GM12878 (cell line): ENCODE measurements around the gene COL11A2. TPM values are rescaled to one million over a fixed set of nuclear protein-coding genes. Genes with fewer than 3 reads are reported as not detected.

Experiments used
- ASH2L ChIP-seq: fragments of 300-600, 200-600 bp; sonication (generic); IDR thresholded peaks from 2 replicates; pipeline ENCODE4 v1.6.1; 2017; ENCODE audit warnings: low read depth, mild to moderate bottlenecking, borderline replicate concordance
- CBX5 ChIP-seq: sonication (generic); IDR thresholded peaks from 2 replicates; pipeline ENCODE4 v1.6.1; 2016; ENCODE audit warnings: low read depth, moderate library complexity, mild to moderate bottlenecking, inconsistent platforms
- DPF2 ChIP-seq: fragments of 450-650 bp; IDR thresholded peaks from 2 replicates; pipeline ENCODE4 v1.6.1; 2017; ENCODE audit warnings: mild to moderate bottlenecking
- EP300 ChIP-seq, 2 experiments: fragments of 150-350 bp in 1 of 2; IDR thresholded peaks; 2 replicates each; pipeline ENCODE4 v1.6.1; 2011 to 2012; ENCODE audit warnings: low read depth in 2 of 2, low read length in 2 of 2, borderline replicate concordance in 1 of 2, improper control_type of control experiment in 1 of 2, inconsistent platforms in 1 of 2; ENCODE audit not compliant: control insufficient read depth in 1 of 2
- FOS ChIP-seq: IDR thresholded peaks from 3 replicates; pipeline ENCODE4 v1.6.1; 2011; ENCODE audit warnings: borderline replicate concordance; ENCODE audit not compliant: insufficient read length; ENCODE audit errors: extremely low read depth
- FOXK2 ChIP-seq: fragments of 450-650 bp; IDR thresholded peaks from 2 replicates; pipeline ENCODE4 v1.6.1; 2017; ENCODE audit warnings: mild to moderate bottlenecking, moderate library complexity
- HDAC6 ChIP-seq: fragments of 200-600 bp; sonication (generic); IDR thresholded peaks from one replicate; pipeline ENCODE4 v1.8.0; 2017; ENCODE audit warnings: antibody characterized with exemption; ENCODE audit not compliant: unreplicated experiment
- HDGF ChIP-seq: fragments of 450-650 bp; IDR thresholded peaks from 2 replicates; pipeline ENCODE4 v1.6.1; 2016; ENCODE audit warnings: antibody characterized with exemption
- IKZF2 ChIP-seq, 2 experiments: fragments of 450-650 bp; IDR thresholded peaks; 2 replicates each; pipeline ENCODE4 v1.6.1; 2017; ENCODE audit warnings: mild to moderate bottlenecking in 2 of 2, moderate library complexity in 2 of 2
- MXI1 ChIP-seq: fragments of 150-350 bp; IDR thresholded peaks from 2 replicates; pipeline ENCODE4 v1.6.1; 2011; ENCODE audit warnings: low read depth, mild to moderate bottlenecking, inconsistent platforms, low read length, improper control_type of control experiment
- NFYB ChIP-seq: IDR thresholded peaks from 2 replicates; pipeline ENCODE4 v1.6.1; 2011; ENCODE audit warnings: low read depth, mild to moderate bottlenecking, low read length, improper control_type of control experiment, moderate library complexity; ENCODE audit not compliant: insufficient read depth
- RB1 ChIP-seq: fragments of 450-650 bp; formaldehyde crosslinking; IDR thresholded peaks from 2 replicates; pipeline ENCODE4 v1.6.1; 2017; ENCODE audit warnings: mild to moderate bottlenecking, borderline replicate concordance
- REST ChIP-seq: IDR thresholded peaks from 2 replicates; pipeline ENCODE4 v1.6.1; 2012; ENCODE audit warnings: mild to moderate bottlenecking, low read depth, low read length
- SMAD1 ChIP-seq: fragments of 450-650 bp; IDR thresholded peaks from 2 replicates; pipeline ENCODE4 v1.6.1; 2018; ENCODE audit warnings: mild to moderate bottlenecking, low read depth; ENCODE audit not compliant: partially characterized antibody
- TAF1 ChIP-seq: IDR thresholded peaks from 2 replicates; pipeline ENCODE4 v1.6.1; 2011; ENCODE audit warnings: mild to moderate bottlenecking, low read depth, low read length, borderline replicate concordance
- ZNF24 ChIP-seq: fragments of 450-650 bp; IDR thresholded peaks from 2 replicates; pipeline ENCODE4 v1.6.1; 2017; ENCODE audit warnings: antibody characterized with exemption, mild to moderate bottlenecking
- ZNF687 ChIP-seq: fragments of 450-650 bp; IDR thresholded peaks from 2 replicates; pipeline ENCODE4 v1.6.1; 2017; ENCODE audit warnings: mild to moderate bottlenecking, moderate library complexity
- polyA plus RNA-seq, 11 experiments: library from polyadenylated mRNA; depleted of rRNA in 4 of 11; unstranded in 6 of 11; stranded (reverse) in 5 of 11; fragments of >200 nt; fragmentation: Nextera tagmentation in 4 of 11; fragmentation: Illumina TruSeq in 1 of 11; extraction: Ambion mirVana in 4 of 11; extraction: Trizol in 1 of 11; gene quantifications; 1 replicate in 1 of 11; 2 replicates in 10 of 11; pipeline versions ENCODE4 v1.2.1 to v1.2.3, GENCODE V29; 2011 to 2016; ENCODE audit warnings: inconsistent platforms in 2 of 11, missing spikeins in 2 of 11, low read depth in 1 of 11
- total RNA-seq, 4 experiments: library from RNA; depleted of rRNA in 3 of 4; stranded (reverse); fragments of >200 nt in 3 of 4; fragmentation: Illumina TruSeq in 1 of 4; extraction: Trizol in 1 of 4; gene quantifications; 2 replicates each; pipeline versions ENCODE4 v1.2.1 to v1.2.3, GENCODE V29; 2013 to 2021

COL11A2 gene
- total and polyA plus RNA-seq, 10 of the 15 experiments (the other 5 are each of a cell fraction or from before 2014, with no cell fraction given) = 0.03 to 0.83 (median 0.22) TPM; not detected in 1

GRCh38 chr6:33204415-33205190, 12.3 kb upstream of the COL11A2 start, which contains the start of gene HSD17B8 (continued):
- peak; percentile 69; the same call in 1 of the 2 replicates for TF ChIP-seq ZNF687
- TF ChIP-seq REST = no peak
- TF ChIP-seq ZNF24 = no peak
- TF ChIP-seq HDGF = peak; percentile 59; the same call in 1 of the 2 replicates
- TF ChIP-seq ASH2L = no peak
- 0 out of 2 replicates have a peak, but pooled peaks have one; percentile 27 for TF ChIP-seq TAF1
- peak; percentile 21 for TF ChIP-seq FOS
- TF ChIP-seq DPF2 = 0 out of 2 replicates have a peak, but pooled peaks have one; percentile 30
- no peak for TF ChIP-seq HDAC6
- no peak; the same call in 1 of the 2 replicates for TF ChIP-seq MXI1
- TF ChIP-seq CBX5 = no peak
- no peak for TF ChIP-seq EP300 (IDR thresholded peaks at IDR 0.05; ENCODE audit: borderline replicate concordance in 1 of 2, control insufficient read depth in 1 of 2, low read depth in 2 of 2, low read length in 2 of 2)
- TF ChIP-seq NFYB = peak; percentile 94
- no peak for TF ChIP-seq SMAD1
- TF ChIP-seq RB1 = 0 out of 2 replicates have a peak, but pooled peaks have one; percentile 11
- no peak for TF ChIP-seq IKZF2 (IDR thresholded peaks at IDR 0.05)
- no peak for TF ChIP-seq FOXK2
